HepG2 (cell line): ENCODE data around the gene PC. TPM values are rescaled to one million over a fixed set of nuclear protein-coding genes. Genes with fewer than 3 reads are reported as not detected.
A peak's percentile ranks its signal among the peaks of the same experiment; 100 is the strongest.

Source experiments
- FOSL2 ChIP-seq: sonication (generic); formaldehyde crosslinking; IDR thresholded peaks from 2 replicates; pipeline ENCODE4 v1.4.0; 2020; ENCODE audit warnings: missing genetic modification reagents
- FOXA1 ChIP-seq, 2 experiments: fragments of 450-650 bp in 1 of 2; sonication (generic) in 1 of 2; formaldehyde crosslinking in 1 of 2; IDR thresholded peaks; 2 replicates each; pipeline versions ENCODE4 v1.4.0 to v1.6.1; 2016 to 2020; ENCODE audit warnings: missing genetic modification reagents in 1 of 2
- FOXJ3 ChIP-seq: sonication (generic); formaldehyde crosslinking; IDR thresholded peaks from 2 replicates; pipeline ENCODE4 v1.4.0; 2020; ENCODE audit warnings: missing genetic modification reagents, mild to moderate bottlenecking, borderline replicate concordance
- KAT8 ChIP-seq: IDR thresholded peaks from 2 replicates; pipeline ENCODE4 v1.6.1; 2016; ENCODE audit warnings: missing genetic modification reagents, missing compliant biosample characterization
- KLF15 ChIP-seq: sonication (generic); formaldehyde crosslinking; IDR thresholded peaks from 2 replicates; pipeline ENCODE4 v1.8.1; 2023; ENCODE audit warnings: borderline replicate concordance, mild to moderate bottlenecking, inconsistent platforms, missing genetic modification reagents, mixed read lengths
- NR2F1 ChIP-seq, 2 experiments: fragments of 450-650 bp in 1 of 2; formaldehyde crosslinking in 1 of 2; IDR thresholded peaks; 2 replicates each; pipeline versions ENCODE4 v1.5.0 to v1.6.1; 2016 to 2020; ENCODE audit warnings: mild to moderate bottlenecking in 1 of 2, missing compliant biosample characterization in 1 of 2, missing genetic modification reagents in 1 of 2, moderate library complexity in 1 of 2
- PHF8 ChIP-seq: sonication (generic); formaldehyde crosslinking; IDR thresholded peaks from 2 replicates; pipeline ENCODE4 v1.5.0; 2020; ENCODE audit warnings: missing genetic modification reagents
- RBAK ChIP-seq: sonication (generic); formaldehyde crosslinking; IDR thresholded peaks from 2 replicates; pipeline ENCODE4 v1.5.1; 2020; ENCODE audit warnings: mild to moderate bottlenecking, missing genetic modification reagents
- SP4 ChIP-seq: sonication (generic); formaldehyde crosslinking; IDR thresholded peaks from 2 replicates; pipeline ENCODE4 v1.8.1; 2023; ENCODE audit warnings: mild to moderate bottlenecking, missing genetic modification reagents
- TBX3 ChIP-seq: fragments of 450-650 bp; IDR thresholded peaks from 2 replicates; pipeline ENCODE4 v1.6.1; 2017; ENCODE audit warnings: antibody characterized with exemption, mild to moderate bottlenecking, inconsistent platforms, borderline replicate concordance
- ZC3H4 ChIP-seq: sonication (generic); formaldehyde crosslinking; IDR thresholded peaks from 2 replicates; pipeline ENCODE4 v1.4.0; 2020; ENCODE audit warnings: missing genetic modification reagents, borderline replicate concordance
- ZNF230 ChIP-seq: sonication (generic); formaldehyde crosslinking; IDR thresholded peaks from 2 replicates; pipeline ENCODE4 v1.4.0; 2020; ENCODE audit warnings: mild to moderate bottlenecking, missing genetic modification reagents
- ZNF337 ChIP-seq: sonication (generic); formaldehyde crosslinking; IDR thresholded peaks from 2 replicates; pipeline ENCODE4 v1.5.1; 2020; ENCODE audit warnings: missing genetic modification reagents, low read depth, mild to moderate bottlenecking, borderline replicate concordance
- ZNF501 ChIP-seq: sonication (generic); formaldehyde crosslinking; IDR thresholded peaks from 2 replicates; pipeline ENCODE4 v1.5.1; 2020; ENCODE audit warnings: mild to moderate bottlenecking, moderate library complexity, missing genetic modification reagents
- polyA plus RNA-seq, 8 experiments: library from polyadenylated mRNA; depleted of rRNA in 3 of 8; stranded (reverse) in 7 of 8; unstranded in 1 of 8; fragments of >200 nt; fragmentation: Illumina TruSeq in 4 of 8; extraction: Trizol in 4 of 8; gene quantifications; 2 replicates each; pipeline versions ENCODE4 v1.2.1 to v1.2.3, GENCODE V29; 2011 to 2016; ENCODE audit warnings: low read depth in 4 of 8, missing spikeins in 1 of 8, mixed read lengths in 1 of 8; ENCODE audit not compliant: insufficient read depth in 1 of 8
- total RNA-seq, 5 experiments: library from RNA; depleted of rRNA; stranded (reverse); fragments of >200 nt; fragmentation: Illumina TruSeq; extraction: Trizol; gene quantifications; 2 replicates each; pipeline ENCODE4 v1.2.3, GENCODE V29; 2016; ENCODE audit warnings: low read depth in 1 of 5
- TF ChIP-seq, protein P1 (sequence below): sonication (generic); formaldehyde crosslinking; IDR thresholded peaks from 2 replicates; pipeline ENCODE4 v1.4.0; 2020; ENCODE audit warnings: mild to moderate bottlenecking, missing genetic modification reagents
- TF ChIP-seq, protein P2 (sequence below): IDR thresholded peaks from 2 replicates; pipeline ENCODE4 v1.6.1; 2012; ENCODE audit warnings: inconsistent platforms
- TF ChIP-seq, protein P3 (sequence below): sonication (generic); formaldehyde crosslinking; IDR thresholded peaks from 2 replicates; pipeline ENCODE4 v1.4.0; 2020; ENCODE audit warnings: mild to moderate bottlenecking, low read depth, missing genetic modification reagents
- TF ChIP-seq, protein P4 (sequence below), 2 experiments: fragments of 450-650 bp in 1 of 2; sonication (generic) in 1 of 2; formaldehyde crosslinking; IDR thresholded peaks; 2 replicates each; pipeline versions ENCODE4 v1.5.0 to v1.8.0; 2020 to 2022; ENCODE audit warnings: mild to moderate bottlenecking in 1 of 2, missing genetic modification reagents in 1 of 2

PC gene
- total and polyA plus RNA-seq, 2 of the 13 experiments (the other 11 are each of a cell fraction or from before 2014, with no cell fraction given), result 29.0 to 39.0 TPM

DNA sequence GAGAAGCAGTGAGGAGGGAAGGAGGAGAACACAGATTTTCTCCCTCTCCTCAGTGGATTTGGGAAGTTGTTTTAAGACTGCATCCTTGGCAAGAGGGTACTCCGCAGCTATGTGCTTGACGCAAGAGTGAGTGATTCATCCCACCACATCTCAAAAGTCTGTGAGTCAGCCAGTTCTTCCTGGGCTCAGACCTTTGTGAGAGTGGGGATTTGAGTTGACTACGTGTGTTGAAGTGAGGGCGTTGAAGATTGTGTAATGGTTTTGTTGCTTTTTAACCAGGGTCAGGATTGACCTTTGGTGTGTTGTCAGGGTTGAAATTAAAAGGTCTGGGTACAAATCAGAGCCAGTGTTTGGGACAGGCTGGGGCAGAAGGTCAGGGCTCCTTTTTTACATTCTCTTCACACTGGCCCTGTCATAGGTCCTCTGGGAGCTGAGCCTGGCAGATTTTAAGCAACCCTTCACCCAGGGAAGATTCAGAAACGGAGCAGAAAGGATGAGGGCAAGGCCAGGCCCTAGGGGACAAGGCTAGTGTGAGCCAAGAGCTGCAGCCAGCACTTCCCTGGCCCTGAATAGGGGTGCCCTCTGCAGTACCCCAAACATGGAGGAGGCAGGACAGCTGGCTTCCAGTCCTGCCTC lies 12.7 kb upstream of the PC start (continued):
- TF ChIP-seq, protein P1, sequence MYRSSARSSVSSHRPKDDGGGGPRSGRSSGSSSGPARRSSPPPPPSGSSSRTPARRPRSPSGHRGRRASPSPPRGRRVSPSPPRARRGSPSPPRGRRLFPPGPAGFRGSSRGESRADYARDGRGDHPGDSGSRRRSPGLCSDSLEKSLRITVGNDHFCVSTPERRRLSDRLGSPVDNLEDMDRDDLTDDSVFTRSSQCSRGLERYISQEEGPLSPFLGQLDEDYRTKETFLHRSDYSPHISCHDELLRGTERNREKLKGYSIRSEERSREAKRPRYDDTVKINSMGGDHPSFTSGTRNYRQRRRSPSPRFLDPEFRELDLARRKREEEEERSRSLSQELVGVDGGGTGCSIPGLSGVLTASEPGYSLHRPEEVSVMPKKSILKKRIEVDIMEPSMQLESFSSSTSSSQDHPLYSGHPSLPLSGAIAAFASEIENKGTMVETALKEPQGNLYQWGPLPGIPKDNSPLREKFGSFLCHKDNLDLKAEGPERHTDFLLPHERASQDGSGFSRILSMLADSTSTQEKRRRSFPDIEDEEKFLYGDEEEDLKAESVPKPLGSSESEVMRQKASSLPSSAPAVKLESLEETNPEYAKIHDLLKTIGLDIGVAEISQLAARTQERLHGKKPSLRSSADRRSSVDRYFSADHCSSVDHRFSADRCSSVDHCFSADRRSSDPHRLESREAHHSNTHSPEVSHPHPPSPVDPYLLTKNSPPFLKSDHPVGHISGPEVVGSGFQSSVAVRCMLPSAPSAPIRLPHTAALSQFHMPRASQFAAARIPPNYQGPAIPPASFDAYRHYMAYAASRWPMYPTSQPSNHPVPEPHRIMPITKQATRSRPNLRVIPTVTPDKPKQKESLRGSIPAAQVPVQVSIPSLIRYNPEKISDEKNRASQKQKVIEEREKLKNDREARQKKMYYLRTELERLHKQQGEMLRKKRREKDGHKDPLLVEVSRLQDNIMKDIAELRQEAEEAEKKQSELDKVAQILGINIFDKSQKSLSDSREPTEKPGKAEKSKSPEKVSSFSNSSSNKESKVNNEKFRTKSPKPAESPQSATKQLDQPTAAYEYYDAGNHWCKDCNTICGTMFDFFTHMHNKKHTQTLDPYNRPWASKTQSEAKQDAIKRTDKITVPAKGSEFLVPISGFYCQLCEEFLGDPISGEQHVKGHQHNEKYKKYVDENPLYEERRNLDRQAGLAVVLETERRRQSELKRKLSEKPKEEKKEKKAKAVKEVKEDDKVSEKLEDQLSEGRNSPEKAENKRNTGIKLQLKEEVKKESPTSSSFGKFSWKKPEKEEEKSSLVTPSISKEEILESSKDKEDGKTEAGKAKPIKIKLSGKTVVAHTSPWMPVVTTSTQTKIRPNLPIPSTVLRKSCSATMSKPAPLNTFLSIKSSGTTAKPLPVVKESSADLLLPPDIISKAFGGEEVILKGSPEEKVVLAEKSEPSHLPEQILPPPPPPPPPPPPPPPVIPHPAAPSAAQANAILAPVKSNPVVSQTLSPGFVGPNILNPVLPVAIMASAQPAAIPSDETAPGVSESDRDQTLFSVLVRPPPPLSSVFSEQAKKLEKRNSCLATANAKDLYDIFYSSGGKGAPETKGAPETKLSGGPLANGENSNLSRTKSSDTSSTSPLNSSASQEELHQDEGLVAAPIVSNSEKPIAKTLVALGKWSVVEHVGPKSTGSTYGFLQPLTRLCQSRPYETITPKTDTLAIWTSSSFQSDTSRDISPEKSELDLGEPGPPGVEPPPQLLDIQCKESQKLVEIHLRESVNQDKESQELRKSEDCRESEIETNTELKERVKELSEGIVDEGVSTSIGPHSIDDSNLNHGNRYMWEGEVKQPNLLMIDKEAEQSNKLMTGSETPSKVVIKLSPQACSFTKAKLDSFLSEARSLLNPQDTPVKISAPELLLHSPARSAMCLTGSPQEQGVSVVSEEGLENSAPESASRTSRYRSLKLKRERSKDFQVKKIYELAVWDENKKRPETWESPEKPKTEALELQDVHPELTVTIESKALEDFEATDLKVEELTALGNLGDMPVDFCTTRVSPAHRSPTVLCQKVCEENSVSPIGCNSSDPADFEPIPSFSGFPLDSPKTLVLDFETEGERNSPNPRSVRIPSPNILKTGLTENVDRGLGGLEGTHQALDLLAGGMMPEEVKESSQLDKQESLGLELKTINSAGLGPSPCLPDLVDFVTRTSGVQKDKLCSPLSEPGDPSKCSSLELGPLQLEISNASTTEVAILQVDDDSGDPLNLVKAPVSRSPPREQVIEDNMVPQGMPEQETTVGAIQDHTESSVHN (CRISPR knock-in tag), result no peak
- TF ChIP-seq FOSL2 (CRISPR knock-in tag), result peak; percentile 100
- no peak for TF ChIP-seq FOXA1 (IDR thresholded peaks at IDR 0.05)
- TF ChIP-seq FOXA1 (CRISPR knock-in tag; IDR thresholded peaks at IDR 0.05), result no peak; the same call in none of the 2 replicates
- TF ChIP-seq KLF15 (CRISPR knock-in tag), result no peak
- TF ChIP-seq, protein P2, sequence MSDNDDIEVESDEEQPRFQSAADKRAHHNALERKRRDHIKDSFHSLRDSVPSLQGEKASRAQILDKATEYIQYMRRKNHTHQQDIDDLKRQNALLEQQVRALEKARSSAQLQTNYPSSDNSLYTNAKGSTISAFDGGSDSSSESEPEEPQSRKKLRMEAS, result peak; percentile 51; the same call in 1 of the 2 replicates
- peak; percentile 65; the same call in 1 of the 2 replicates for TF ChIP-seq ZNF230 (CRISPR knock-in tag)
- TF ChIP-seq RBAK (CRISPR knock-in tag), result 0 out of 2 replicates have a peak, but pooled peaks have one; percentile 29
- TF ChIP-seq, protein P3, sequence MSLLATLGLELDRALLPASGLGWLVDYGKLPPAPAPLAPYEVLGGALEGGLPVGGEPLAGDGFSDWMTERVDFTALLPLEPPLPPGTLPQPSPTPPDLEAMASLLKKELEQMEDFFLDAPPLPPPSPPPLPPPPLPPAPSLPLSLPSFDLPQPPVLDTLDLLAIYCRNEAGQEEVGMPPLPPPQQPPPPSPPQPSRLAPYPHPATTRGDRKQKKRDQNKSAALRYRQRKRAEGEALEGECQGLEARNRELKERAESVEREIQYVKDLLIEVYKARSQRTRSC (CRISPR knock-in tag), result no peak
- TF ChIP-seq NR2F1 (CRISPR knock-in tag; IDR thresholded peaks at IDR 0.05), result peak; percentile 84 to 88
- TF ChIP-seq TBX3, result peak; percentile 42; the same call in 1 of the 2 replicates
- TF ChIP-seq SP4 (CRISPR knock-in tag), result no peak
- 0 out of 2 replicates have a peak, but pooled peaks have one; percentile 24 for TF ChIP-seq PHF8 (CRISPR knock-in tag)
- peak; percentile 93 for TF ChIP-seq FOXJ3 (CRISPR knock-in tag)
- peak; percentile 14; the same call in 1 of the 2 replicates for TF ChIP-seq ZNF501 (CRISPR knock-in tag)
- TF ChIP-seq, protein P4, sequence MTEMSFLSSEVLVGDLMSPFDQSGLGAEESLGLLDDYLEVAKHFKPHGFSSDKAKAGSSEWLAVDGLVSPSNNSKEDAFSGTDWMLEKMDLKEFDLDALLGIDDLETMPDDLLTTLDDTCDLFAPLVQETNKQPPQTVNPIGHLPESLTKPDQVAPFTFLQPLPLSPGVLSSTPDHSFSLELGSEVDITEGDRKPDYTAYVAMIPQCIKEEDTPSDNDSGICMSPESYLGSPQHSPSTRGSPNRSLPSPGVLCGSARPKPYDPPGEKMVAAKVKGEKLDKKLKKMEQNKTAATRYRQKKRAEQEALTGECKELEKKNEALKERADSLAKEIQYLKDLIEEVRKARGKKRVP (CRISPR knock-in tag; IDR thresholded peaks at IDR 0.05), result peak in 1 of 2 experiments; percentile 90; a peak in 2 of 4 replicates
- no peak for TF ChIP-seq ZC3H4
- TF ChIP-seq ZNF337 (CRISPR knock-in tag), result no peak
- peak; percentile 77; the same call in 1 of the 2 replicates for TF ChIP-seq KAT8 (CRISPR knock-in tag)
